CD4-positive, alpha-beta T cell (primary cell): ENCODE measurements around the gene USP12. TPM values are rescaled to one million over a fixed set of nuclear protein-coding genes. Genes with fewer than 3 reads are reported as not detected.
"Not testable (repeated sequence)": the region's sequence is repeated elsewhere in the genome, so short reads cannot be mapped to it uniquely, and the experiment has no call there.

Experiments used
- ATAC-seq: fragments of 200-7000 bp; cut with Tn5 transposase; one replicate; pipeline ENCODE4 v1.10.0; 2022; ENCODE audit warnings: mild to moderate bottlenecking; ENCODE audit not compliant: poor library complexity
- CTCF ChIA-PET: fragments of 350-600 bp; sonication (Branson Sonifier 250); formaldehyde crosslinking; loops from one replicate; lab custom pipeline; 2021; ENCODE audit warnings: antibody characterized with exemption, inconsistent platforms; lab: Charles Lee
- POLR2A ChIA-PET: fragments of 350-600 bp; sonication (Branson Sonifier 250); formaldehyde crosslinking; loops from one replicate; lab custom pipeline; 2021; ENCODE audit warnings: antibody characterized with exemption, inconsistent platforms; lab: Charles Lee
- DNase-seq, 14 experiments: peaks; one replicate each; pipeline ENCODE4 v3.0.0-alpha.2; 2013 to 2020; ENCODE audit warnings: mixed read lengths in 2 of 14
- H3K27ac ChIP-seq, 2 donors: one replicate each; pipeline versions ENCODE4 v1.5.1 to v1.7.0; 2013; ENCODE audit warnings: low read length in 2 of 2, low read depth in 1 of 2, mild to moderate bottlenecking in 1 of 2
- H3K27me3 ChIP-seq, 2 experiments: 1 replicate in 1 of 2; 2 replicates in 1 of 2; pipeline versions ENCODE4 v1.6.1 to v1.7.0; 2013; ENCODE audit warnings: low read length in 2 of 2, control low read depth in 1 of 2, mild to moderate bottlenecking in 1 of 2, moderate library complexity in 1 of 2; ENCODE audit not compliant: insufficient read depth in 2 of 2, control insufficient read depth in 1 of 2
- H3K36me3 ChIP-seq: one replicate; pipeline ENCODE4 v1.6.1; 2013; ENCODE audit warnings: low read length, control low read depth; ENCODE audit not compliant: insufficient read depth
- H3K4me1 ChIP-seq: one replicate; pipeline ENCODE4 v1.6.1; 2013; ENCODE audit warnings: low read length, control low read depth; ENCODE audit not compliant: insufficient read depth
- H3K4me3 ChIP-seq: one replicate; pipeline ENCODE4 v1.5.1; 2013; ENCODE audit warnings: mild to moderate bottlenecking, low read length, moderate library complexity
- H3K9me3 ChIP-seq, 2 experiments: 1 replicate in 1 of 2; 2 replicates in 1 of 2; pipeline versions ENCODE4 v1.6.1 to v1.7.0; 2013; ENCODE audit warnings: low read length in 2 of 2, mild to moderate bottlenecking in 2 of 2, control low read depth in 1 of 2, moderate library complexity in 1 of 2; ENCODE audit not compliant: control insufficient read depth in 1 of 2, insufficient read depth in 1 of 2
- H3K27ac Mint-ChIP-seq: one replicate; pipeline ENCODE4 v1.8.0; 2020; ENCODE audit warnings: mixed read lengths
- H3K27me3 Mint-ChIP-seq: one replicate; pipeline ENCODE4 v1.8.0; 2021; ENCODE audit warnings: mixed read lengths
- H3K36me3 Mint-ChIP-seq: one replicate; pipeline ENCODE4 v1.8.0; 2021; ENCODE audit warnings: low read depth, mixed read lengths
- H3K4me1 Mint-ChIP-seq: one replicate; pipeline ENCODE4 v1.8.0; 2021; ENCODE audit warnings: low read depth, mixed read lengths
- H3K4me3 Mint-ChIP-seq: one replicate; pipeline ENCODE4 v1.8.0; 2020; ENCODE audit warnings: mild to moderate bottlenecking, mixed read lengths
- H3K9me3 Mint-ChIP-seq: one replicate; pipeline ENCODE4 v1.8.0; 2020; ENCODE audit warnings: mixed read lengths
- intact Hi-C, 2 experiments: fragments of 100-400 bp; cut with DNase I in 1 of 2; cut with micrococcal nuclease in 1 of 2; formaldehyde crosslinking; loops; one replicate each; pipeline versions ENCODE4 v1.15.1 to v1.9.0; 2023 to 2025; cut with DNase I, micrococcal nuclease
- total RNA-seq, 174 experiments: library from RNA in 2 of 174; stranded (reverse) in 2 of 174; gene quantifications; one replicate each; pipeline ENCODE4 v1.2.3 and lab custom pipeline; 2021 to 2026
- TF ChIP-seq, protein P1 (sequence below): fragments of 200-600 bp; IDR thresholded peaks from one replicate; pipeline ENCODE4 v1.8.0; 2022; ENCODE audit warnings: antibody characterized with exemption, mild to moderate bottlenecking

The USP12 gene
- total RNA-seq, 2 experiments from 2014 or later: 56.9 to 58.8 TPM

DNA sequence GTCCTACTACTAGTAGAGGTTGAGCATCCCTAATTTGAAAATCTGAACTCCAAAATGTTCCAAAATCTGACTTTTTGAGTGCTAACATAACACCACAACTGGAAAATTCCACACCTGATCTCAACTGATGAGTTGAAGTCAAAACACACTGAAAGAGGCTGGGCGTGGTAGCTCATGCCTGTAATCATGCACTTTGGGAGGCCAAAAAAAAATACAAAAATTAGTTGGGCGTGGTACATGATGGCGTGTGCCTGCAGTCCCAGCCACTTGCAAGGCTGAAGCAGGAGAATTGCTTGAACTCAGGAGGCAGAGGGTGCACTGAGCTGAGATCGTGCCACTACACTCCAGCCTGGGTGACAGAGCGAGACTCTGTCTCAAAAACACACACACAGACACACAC is 29.9 kb downstream of the USP12 start:
- no peak overlapping the region for H3K4me3 Mint-ChIP-seq
- H3K27me3 ChIP-seq: no peaks in the 10 kb centered on the region
- POLR2A ChIA-PET: no interaction called here

DNA sequence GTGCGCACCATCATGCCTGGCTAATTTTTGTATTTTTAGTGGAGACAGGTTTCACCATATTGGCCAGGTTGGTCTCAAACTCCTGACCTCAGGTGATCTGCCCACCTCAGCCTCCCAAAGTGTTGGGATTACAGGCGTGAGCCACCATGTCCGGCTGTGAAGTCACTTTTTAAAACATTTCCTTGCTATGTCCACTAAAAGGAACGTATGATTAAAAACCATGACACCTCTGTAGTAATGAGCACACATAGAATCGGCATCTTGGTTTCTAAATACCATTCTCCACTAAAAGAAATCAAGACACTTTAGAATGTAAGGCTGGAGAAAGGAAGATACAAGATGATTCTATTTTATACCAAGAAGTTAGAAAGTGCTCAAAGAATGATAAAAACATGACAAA is 30.5 kb downstream of the USP12 start:
- H3K27me3 Mint-ChIP-seq, H3K27ac ChIP-seq, H3K9me3 Mint-ChIP-seq, H3K4me3 Mint-ChIP-seq, H3K4me1 ChIP-seq, H3K27me3 ChIP-seq, H3K9me3 ChIP-seq, ATAC-seq, intact Hi-C loops, H3K27ac Mint-ChIP-seq, CTCF ChIA-PET, H3K36me3 ChIP-seq, H3K4me3 ChIP-seq, POLR2A ChIA-PET, DNase-seq: not testable (repeated sequence)
- peaks cover 47% of the 10 kb centered on the region for H3K36me3 Mint-ChIP-seq
- peaks cover 73% of the 10 kb centered on the region for H3K4me1 Mint-ChIP-seq

More for the DNA sequence above, 29.9 kb downstream of the USP12 start:
- TF ChIP-seq, protein P1, sequence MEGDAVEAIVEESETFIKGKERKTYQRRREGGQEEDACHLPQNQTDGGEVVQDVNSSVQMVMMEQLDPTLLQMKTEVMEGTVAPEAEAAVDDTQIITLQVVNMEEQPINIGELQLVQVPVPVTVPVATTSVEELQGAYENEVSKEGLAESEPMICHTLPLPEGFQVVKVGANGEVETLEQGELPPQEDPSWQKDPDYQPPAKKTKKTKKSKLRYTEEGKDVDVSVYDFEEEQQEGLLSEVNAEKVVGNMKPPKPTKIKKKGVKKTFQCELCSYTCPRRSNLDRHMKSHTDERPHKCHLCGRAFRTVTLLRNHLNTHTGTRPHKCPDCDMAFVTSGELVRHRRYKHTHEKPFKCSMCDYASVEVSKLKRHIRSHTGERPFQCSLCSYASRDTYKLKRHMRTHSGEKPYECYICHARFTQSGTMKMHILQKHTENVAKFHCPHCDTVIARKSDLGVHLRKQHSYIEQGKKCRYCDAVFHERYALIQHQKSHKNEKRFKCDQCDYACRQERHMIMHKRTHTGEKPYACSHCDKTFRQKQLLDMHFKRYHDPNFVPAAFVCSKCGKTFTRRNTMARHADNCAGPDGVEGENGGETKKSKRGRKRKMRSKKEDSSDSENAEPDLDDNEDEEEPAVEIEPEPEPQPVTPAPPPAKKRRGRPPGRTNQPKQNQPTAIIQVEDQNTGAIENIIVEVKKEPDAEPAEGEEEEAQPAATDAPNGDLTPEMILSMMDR: no peak
- H3K36me3 ChIP-seq: no peaks in the 10 kb centered on the region
- peaks cover under 1% of the 10 kb centered on the region for H3K4me1 ChIP-seq
- CTCF ChIA-PET: no interaction called here
- Mint-ChIP-seq H3K27me3 (no peaks in the 10 kb centered on the region), H3K4me1 (peaks cover 73% of the 10 kb centered on the region), H3K27ac (no peak overlapping the region), H3K9me3 (peaks cover 2% of the 10 kb centered on the region), H3K36me3 (peaks cover 47% of the 10 kb centered on the region)
- H3K4me3 ChIP-seq: no peak overlapping the region
- DNase-seq (no peak), ATAC-seq (no peak)
- intact Hi-C loops: no loop called here
- peaks cover 0 to 3% of the 10 kb centered on the region in 2 experiments for H3K9me3 ChIP-seq
- H3K27ac ChIP-seq: no peak overlapping the region

GRCh38 chr13:27140060-27140459 is 31.6 kb downstream of the USP12 start:
- CTCF ChIA-PET: interaction anchor here (0.7 kb wide), 1 partner anchor 29 kb away, joined by 4 read pairs; no protein-coding TSS in a partner anchor
- ATAC-seq: no peak

More at GRCh38 chr13:27140060-27140459, 31.6 kb downstream of the USP12 start:
- Histone ChIP-seq H3K9me3 (peaks cover 0 to 3% of the 10 kb centered on the region in 2 experiments), H3K36me3 (no peaks in the 10 kb centered on the region), H3K4me1 (peaks cover under 1% of the 10 kb centered on the region), H3K27me3 (no peaks in the 10 kb centered on the region), H3K4me3 (no peak overlapping the region), H3K27ac (no peak overlapping the region)
- Mint-ChIP-seq H3K27ac (no peak overlapping the region), H3K36me3 (peaks cover 40% of the 10 kb centered on the region), H3K27me3 (no peaks in the 10 kb centered on the region), H3K9me3 (peaks cover 2% of the 10 kb centered on the region), H3K4me1 (peaks cover 68% of the 10 kb centered on the region), H3K4me3 (no peak overlapping the region)
- no peak for DNase-seq
- TF ChIP-seq, protein P1: no peak
- intact Hi-C loops: no loop called here
- POLR2A ChIA-PET: no interaction called here
